Suppressor macrophage (primary cell): ENCODE measurements around the gene GNAI1.

Experiments
- DNase-seq, 4 experiments: peaks; one replicate each; pipeline ENCODE4 v3.0.0-alpha.2; 2020 to 2022

GNAI1 gene

GRCh38 chr7:80257756-80258155, 123.1 kb downstream of the GNAI1 start:
- no peak for DNase-seq

DNA sequence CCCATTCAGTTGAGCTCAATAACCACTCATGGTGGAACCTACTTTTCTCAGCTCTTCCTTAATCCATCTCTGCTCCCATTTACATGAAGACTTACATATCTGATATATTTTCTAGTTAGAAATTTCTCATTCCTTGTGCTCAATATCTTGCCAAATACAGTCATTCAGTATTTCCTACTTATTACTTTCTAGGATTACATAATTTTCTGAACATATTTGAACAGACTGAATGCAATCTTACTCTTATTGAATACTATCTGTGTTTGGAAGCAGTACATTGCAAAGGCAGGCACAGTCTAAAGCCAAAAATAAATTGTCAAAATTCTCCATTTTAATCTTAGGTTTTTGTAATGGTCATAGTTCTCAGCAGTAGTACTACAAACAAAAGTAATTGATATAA, 126.0 kb downstream of the GNAI1 start:
- DNase-seq, result no peak

DNA sequence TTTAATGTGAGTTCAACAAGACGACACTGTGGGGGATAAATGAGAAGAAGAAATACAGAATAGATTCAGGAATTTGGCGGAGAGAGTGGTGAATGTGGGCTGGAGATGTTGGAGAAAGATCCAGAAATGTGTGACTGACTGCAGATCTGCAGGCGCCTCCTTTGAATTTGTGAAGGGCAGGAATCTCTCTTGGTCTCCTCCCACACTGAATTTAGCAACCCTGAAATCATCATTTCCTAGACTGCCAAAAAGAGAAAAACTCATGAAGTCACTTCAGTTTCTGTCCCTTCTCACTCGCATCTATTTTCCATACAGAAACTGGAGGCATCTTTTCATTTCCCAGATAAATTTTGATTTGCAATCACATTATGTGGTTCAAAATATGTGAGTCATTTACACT, 128.7 kb downstream of the GNAI1 start:
- DNase-seq, result peak in 2 of 4 experiments; percentile 10 to 13

DNA sequence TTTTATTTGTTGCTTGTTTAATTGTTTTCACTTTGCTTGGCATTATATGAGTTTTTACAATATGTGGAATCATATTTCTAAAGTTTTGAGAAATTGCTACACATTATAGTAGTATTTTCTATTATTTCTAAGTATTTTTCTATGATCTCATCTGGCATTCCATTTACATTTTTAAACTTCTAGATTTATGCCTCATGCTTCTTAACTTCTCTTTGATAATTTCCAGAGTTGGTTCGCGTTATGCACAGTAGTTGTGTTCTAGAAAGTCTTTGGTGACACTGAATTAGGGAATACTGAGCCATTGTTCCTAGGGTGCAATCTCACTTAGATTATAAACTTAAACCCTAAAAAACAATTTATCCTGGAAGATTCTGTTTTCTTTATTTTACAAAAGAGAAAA, 129.2 kb downstream of the GNAI1 start:
- no peak for DNase-seq

DNA sequence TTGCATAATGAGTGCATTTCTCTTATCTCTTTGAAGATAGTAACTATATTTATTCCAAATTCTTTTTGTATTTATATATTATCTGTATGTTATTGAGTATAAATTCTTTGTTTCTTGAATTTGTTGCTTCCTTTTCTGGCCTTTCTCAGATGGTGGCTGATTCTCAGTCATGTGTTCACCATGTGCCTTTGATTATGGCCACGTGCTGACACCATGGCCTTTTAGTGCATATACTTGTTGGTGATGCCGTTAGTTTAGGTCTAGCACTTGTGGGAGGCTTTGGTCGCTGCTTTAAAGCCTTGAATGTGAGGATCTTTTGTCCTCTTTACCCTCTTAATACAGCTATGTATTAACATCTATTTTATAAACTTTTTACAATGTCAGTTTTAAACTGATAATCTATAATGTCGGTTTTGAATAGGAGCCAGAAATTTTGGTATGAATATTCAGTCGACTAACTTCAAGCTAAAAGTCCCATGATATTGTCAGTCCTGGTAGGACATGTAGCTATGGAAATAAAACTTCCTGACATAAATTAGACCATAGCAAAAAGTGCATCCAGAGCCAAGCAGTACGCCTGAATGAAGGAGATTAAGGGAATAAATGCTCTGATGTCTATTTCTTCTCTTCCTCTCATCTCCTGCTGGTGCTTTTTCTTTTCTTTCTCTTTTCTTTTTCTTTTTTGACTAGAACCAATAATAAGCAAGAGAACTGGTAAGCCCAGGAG, 130.3 kb downstream of the GNAI1 start:
- no peak for DNase-seq

- DNase-seq, result no peak
Measured at GRCh38 chr7:80272560-80273239, 138.1 kb downstream of the GNAI1 start.

DNA sequence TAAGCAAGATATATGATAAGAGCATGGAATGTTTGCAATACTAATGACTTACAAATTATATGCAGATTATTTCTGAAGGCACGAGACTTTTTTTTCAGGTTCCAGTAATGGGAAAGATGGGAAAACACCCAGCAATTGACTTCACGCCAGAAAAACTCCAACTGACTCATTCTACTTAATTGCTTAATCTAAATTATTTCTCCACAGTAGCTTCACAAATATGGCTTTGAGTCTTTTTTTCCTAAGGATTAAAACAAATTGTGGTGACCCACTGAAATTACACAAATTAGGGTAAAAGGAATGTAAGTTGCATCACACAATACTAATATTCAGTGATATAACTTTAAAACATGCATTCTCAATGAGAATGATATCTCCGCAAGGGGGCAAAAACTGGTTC, 138.7 kb downstream of the GNAI1 start:
- no peak for DNase-seq

DNA sequence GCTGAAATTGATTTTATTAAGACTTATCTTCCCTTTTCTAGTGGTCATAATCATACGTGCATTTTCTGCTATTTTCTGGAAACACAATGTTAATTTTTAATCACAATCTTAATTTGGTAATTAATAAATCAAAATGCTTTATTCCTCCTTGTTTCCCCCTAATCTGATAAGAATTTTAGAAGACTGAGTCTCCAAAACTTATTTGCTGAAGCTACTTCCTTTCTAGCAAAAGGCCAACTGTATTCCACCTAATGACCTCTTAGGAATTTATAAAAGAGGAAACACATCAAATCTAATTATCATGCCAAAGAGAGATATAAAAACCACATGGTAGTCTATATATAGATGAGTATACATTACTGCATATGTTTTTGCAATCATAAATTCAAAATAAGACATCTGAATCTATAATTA, 140.6 kb downstream of the GNAI1 start:
- no peak for DNase-seq
